ENCODE data around the gene ID2.

- no peak for TF ChIP-seq CTCF (IDR thresholded peaks at IDR 0.05)
- no peak for TF ChIP-seq POLR2A (IDR thresholded peaks at IDR 0.05)
- TF ChIP-seq POLR2AphosphoS5 (IDR thresholded peaks at IDR 0.05): no peak
Observed at GRCh38 chr2:8673381-8673780, 8.5 kb upstream of the ID2 start.
